Tibial artery (tissue), 4 donors: ENCODE data around the gene CDH26.

ENCODE experiments used
- DNase-seq, 2 donors: peaks; one replicate each; pipeline ENCODE4 v3.0.0-alpha.2; 2019
- H3K27ac ChIP-seq, 2 donors: fragments of 200-600 bp; sonication (generic) in 1 of 2; 1 replicate in 1 of 2; 2 replicates in 1 of 2; pipeline ENCODE4 v1.5.1; 2018 to 2019; ENCODE audit warnings: mild to moderate bottlenecking in 1 of 2
- H3K27me3 ChIP-seq, 2 donors: fragments of 200-600 bp; sonication (generic) in 1 of 2; one replicate each; pipeline versions ENCODE4 v1.5.1 to v1.6.0; 2016 to 2019
- H3K36me3 ChIP-seq, 3 donors: fragments of 200-600 bp; sonication (generic) in 2 of 3; one replicate each; pipeline ENCODE4 v1.5.1; 2016 to 2019; ENCODE audit warnings: mild to moderate bottlenecking in 2 of 3
- H3K4me1 ChIP-seq, 4 donors: fragments of 200-600 bp; sonication (generic) in 2 of 4; 1 replicate in 3 of 4; 2 replicates in 1 of 4; pipeline ENCODE4 v1.5.1; 2016 to 2019
- H3K4me3 ChIP-seq, 2 donors: fragments of 200-600 bp; sonication (generic) in 1 of 2; 1 replicate in 1 of 2; 2 replicates in 1 of 2; pipeline ENCODE4 v1.5.1; 2018 to 2019; ENCODE audit warnings: mild to moderate bottlenecking in 2 of 2
- H3K9me3 ChIP-seq, 3 donors: fragments of 200-600 bp; sonication (generic) in 1 of 3; one replicate each; pipeline ENCODE4 v1.5.1; 2016 to 2019
- intact Hi-C: fragments of 100-400 bp; cut with DNase I; formaldehyde crosslinking; loops from one replicate; pipeline ENCODE4 v1.15.0; 2023; ENCODE audit warnings: low total_unique reads
- TF ChIP-seq, protein P1 (sequence below), 2 experiments: fragments of 200-600 bp in 1 of 2; fragments of 450-650 bp in 1 of 2; IDR thresholded peaks; one replicate each; pipeline ENCODE4 v1.5.1; 2017 to 2019; ENCODE audit warnings: antibody characterized with exemption in 2 of 2, mild to moderate bottlenecking in 1 of 2, moderate library complexity in 1 of 2

The CDH26 gene

DNA sequence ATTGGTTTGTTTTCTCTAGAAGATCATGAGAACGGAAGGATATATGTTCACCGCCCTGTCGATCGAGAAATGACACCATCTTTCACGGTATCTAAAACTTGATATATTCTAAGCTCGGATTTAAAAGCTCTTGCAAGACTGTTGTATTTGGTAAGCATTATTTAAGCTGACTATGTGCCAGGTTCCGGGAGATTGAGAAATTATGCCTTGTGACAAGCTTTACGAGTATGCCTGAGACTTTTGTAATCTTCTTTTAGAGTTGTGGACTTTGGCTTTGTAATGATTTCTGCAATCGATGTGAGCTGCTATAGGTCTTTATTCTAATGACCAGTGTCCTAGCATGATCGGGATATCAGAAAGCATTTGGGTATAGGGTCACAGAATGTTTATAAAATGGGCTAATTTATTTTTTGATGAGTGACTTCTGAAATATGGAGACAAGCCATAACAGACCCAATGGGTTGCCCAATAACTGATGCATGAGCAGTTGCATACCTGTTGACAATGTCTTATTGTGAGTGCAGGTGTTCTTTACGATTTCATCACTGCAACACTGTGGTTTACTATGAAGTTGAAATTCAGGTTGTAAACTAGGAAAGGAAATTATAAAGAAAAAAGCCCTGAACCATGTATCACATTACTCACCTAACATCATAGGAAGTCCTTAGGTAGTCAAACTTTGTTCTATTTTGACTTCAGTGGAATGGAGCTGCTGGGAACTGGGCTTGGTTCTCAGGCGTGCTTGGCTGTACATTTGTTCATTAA lies 14.0 kb downstream of the CDH26 start:
- Histone ChIP-seq H3K36me3 (no peaks in the 10 kb centered on the region), H3K4me3 (no peak overlapping the region), H3K27ac (no peak overlapping the region), H3K9me3 (no peaks in the 10 kb centered on the region), H3K27me3 (no peaks in the 10 kb centered on the region), H3K4me1 (no peaks in the 10 kb centered on the region)
- TF ChIP-seq, protein P1, sequence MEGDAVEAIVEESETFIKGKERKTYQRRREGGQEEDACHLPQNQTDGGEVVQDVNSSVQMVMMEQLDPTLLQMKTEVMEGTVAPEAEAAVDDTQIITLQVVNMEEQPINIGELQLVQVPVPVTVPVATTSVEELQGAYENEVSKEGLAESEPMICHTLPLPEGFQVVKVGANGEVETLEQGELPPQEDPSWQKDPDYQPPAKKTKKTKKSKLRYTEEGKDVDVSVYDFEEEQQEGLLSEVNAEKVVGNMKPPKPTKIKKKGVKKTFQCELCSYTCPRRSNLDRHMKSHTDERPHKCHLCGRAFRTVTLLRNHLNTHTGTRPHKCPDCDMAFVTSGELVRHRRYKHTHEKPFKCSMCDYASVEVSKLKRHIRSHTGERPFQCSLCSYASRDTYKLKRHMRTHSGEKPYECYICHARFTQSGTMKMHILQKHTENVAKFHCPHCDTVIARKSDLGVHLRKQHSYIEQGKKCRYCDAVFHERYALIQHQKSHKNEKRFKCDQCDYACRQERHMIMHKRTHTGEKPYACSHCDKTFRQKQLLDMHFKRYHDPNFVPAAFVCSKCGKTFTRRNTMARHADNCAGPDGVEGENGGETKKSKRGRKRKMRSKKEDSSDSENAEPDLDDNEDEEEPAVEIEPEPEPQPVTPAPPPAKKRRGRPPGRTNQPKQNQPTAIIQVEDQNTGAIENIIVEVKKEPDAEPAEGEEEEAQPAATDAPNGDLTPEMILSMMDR (IDR thresholded peaks at IDR 0.05) = no peak
- no peak for DNase-seq
- intact Hi-C loops = no loop called here

DNA sequence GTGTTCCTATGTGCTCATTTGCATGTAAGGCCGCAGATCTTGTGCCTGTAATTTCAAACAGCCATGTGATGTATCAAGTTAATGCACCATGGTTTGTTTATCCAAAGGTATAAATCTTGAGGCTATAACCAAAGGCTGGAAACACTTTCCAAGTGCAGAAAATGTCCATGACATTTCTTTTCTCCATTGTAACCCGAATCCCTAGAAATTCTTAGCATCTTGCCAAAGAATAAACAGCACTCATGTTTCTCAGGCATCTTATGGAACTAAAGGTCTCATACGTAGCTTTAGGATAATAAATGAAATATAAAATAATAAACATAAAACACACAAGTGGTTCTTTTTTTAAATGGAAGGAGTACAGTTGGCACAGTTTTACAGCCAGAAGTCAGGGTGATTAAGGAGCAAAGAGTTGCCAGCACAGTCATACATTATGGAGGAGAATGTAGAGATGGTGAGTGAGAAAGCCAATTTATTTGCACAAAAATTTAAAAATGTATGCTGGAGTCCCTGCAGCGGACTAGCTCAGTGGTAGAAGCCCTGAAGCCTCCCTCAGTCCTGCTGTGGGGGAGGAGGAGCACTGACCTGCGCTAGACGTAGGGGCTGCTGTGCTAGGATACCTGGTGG lies 18.0 kb downstream of the CDH26 start:
- DNase-seq = no peak
- intact Hi-C loops = no loop called here
- no peaks in the 10 kb centered on the region for H3K9me3 ChIP-seq
- no peak overlapping the region for H3K4me3 ChIP-seq
- H3K27me3 ChIP-seq = no peaks in the 10 kb centered on the region
- H3K4me1 ChIP-seq = no peaks in the 10 kb centered on the region
- no peak overlapping the region for H3K27ac ChIP-seq
- TF ChIP-seq, protein P1 (IDR thresholded peaks at IDR 0.05) = no peak
- H3K36me3 ChIP-seq = no peaks in the 10 kb centered on the region

DNA sequence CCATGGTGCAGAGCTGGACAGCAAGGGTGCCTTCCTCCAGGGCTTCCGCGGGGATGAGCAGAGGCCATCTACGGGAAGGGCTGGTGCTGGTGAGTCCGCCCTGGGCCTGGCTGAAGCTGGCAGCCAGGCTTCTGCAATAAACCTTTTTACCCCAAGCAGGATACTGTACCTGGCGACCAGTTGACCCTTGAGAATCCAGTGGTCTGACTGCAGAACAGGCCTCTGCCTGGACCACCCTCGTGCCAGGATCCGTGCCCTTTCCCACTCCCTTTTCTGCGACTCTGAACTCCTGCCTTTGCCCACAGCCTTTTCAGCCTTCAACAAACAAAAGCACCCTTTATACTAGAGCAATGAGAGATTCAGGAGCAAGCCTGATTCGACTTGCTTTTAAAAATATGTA lies 18.9 kb downstream of the CDH26 start:
- no peak overlapping the region for H3K27ac ChIP-seq
- H3K27me3 ChIP-seq = no peaks in the 10 kb centered on the region
- H3K36me3 ChIP-seq = no peaks in the 10 kb centered on the region
- intact Hi-C loops = no loop called here
- H3K4me3 ChIP-seq = no peak overlapping the region
- H3K4me1 ChIP-seq = no peaks in the 10 kb centered on the region
- TF ChIP-seq, protein P1 (IDR thresholded peaks at IDR 0.05) = no peak
- DNase-seq = no peak
- no peaks in the 10 kb centered on the region for H3K9me3 ChIP-seq

DNA sequence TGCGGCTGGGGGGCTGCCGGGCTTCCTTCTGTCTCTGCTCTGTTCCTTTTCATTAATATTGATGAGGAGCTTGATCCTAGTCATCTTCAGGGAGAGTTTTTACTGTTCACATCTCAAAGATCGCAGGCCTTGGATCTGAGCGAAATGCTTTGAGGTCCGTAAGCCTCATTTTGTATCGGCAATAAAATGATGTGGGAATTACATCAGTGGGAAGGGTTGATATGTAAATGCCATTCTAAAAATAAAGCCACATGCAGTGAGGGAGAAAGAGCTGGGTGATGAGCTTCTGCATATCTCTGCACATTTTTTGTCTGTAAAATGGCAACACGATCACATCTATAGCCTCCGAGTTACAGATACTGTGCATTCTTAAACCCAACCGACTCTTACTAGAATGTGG lies 24.9 kb downstream of the CDH26 start:
- TF ChIP-seq, protein P1 (IDR thresholded peaks at IDR 0.05) = no peak
- no peaks in the 10 kb centered on the region for H3K36me3 ChIP-seq
- H3K27me3 ChIP-seq = no peaks in the 10 kb centered on the region
- DNase-seq = no peak
- peaks cover 0 to under 1% (median 0%) of the 10 kb centered on the region in 4 donors for H3K4me1 ChIP-seq
- no peak overlapping the region for H3K27ac ChIP-seq
- H3K9me3 ChIP-seq = no peaks in the 10 kb centered on the region
- H3K4me3 ChIP-seq = no peak overlapping the region
- intact Hi-C loops = no loop called here

DNA sequence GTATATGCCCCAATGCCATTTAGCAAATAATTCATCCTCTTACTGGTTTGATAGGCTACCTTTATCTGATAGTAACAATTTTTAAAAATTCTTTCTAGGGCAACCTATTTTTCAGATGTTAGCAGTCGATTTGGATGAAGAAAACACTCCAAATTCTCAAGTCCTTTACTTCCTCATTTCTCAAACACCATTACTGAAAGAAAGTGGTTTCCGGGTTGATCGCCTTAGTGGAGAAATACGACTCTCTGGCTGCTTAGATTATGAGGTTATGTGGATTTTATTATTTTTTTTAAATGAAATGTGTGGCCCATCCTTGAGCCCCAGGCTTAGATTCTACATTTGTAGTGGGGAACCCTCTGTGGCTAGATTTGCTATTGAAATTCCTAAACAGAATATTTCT lies 26.3 kb downstream of the CDH26 start:
- TF ChIP-seq, protein P1 (IDR thresholded peaks at IDR 0.05) = no peak
- Histone ChIP-seq H3K27me3 (no peaks in the 10 kb centered on the region), H3K9me3 (no peaks in the 10 kb centered on the region), H3K4me1 (peaks cover 0 to 9% (median 0%) of the 10 kb centered on the region in 4 donors), H3K36me3 (no peaks in the 10 kb centered on the region), H3K27ac (no peak overlapping the region), H3K4me3 (no peak overlapping the region)
- no peak for DNase-seq
- intact Hi-C loops = no loop called here
